Stimulated activated CD4-positive, alpha-beta T cell treated with anti-CD3 and anti-CD28 coated beads, Interleukin-4, amount 100 ng/mL, for 24 hours (primary cell): ENCODE results near the gene NUDT10.
"Not testable (repeated sequence)": the region's sequence is repeated elsewhere in the genome, so short reads cannot be mapped to it uniquely, and the experiment has no call there.

ENCODE experiments used
- DNase-seq: peaks from one replicate; pipeline ENCODE4 v3.0.0-alpha.2; 2020

The NUDT10 gene

GRCh38 chrX:51332188-51332942, at the start of gene NUDT10:
NUDT10 (plus strand) TSS chrX:51332822; CDS start chrX:51332966, 144 bp downstream.
- DNase-seq, result peak; percentile 35

GRCh38 chrX:51292421-51292820, 40.2 kb upstream of the NUDT10 start:
- no peak for DNase-seq

GRCh38 chrX:51296138-51296537, 36.5 kb upstream of the NUDT10 start:
- no peak for DNase-seq

GRCh38 chrX:51316271-51316670, 16.4 kb upstream of the NUDT10 start:
- no peak for DNase-seq

- not testable (repeated sequence) for DNase-seq
Measured at GRCh38 chrX:51332943-51333785, 542 bp downstream of the NUDT10 start.

- no peak for DNase-seq
Measured at GRCh38 chrX:51334276-51334675, 1.7 kb downstream of the NUDT10 start.

- peak; percentile 13 for DNase-seq
Measured at GRCh38 chrX:51336584-51336983, 4.0 kb downstream of the NUDT10 start.

- no peak for DNase-seq
Measured at GRCh38 chrX:51361251-51361650, 28.6 kb downstream of the NUDT10 start.

- no peak for DNase-seq
Measured at GRCh38 chrX:51376672-51377071, 44.0 kb downstream of the NUDT10 start.
